Dendritic cell treated with granulocyte-macrophage colony-stimulating factor and Interleukin-4, amounts not matched to agents 40 ng/mL and 50 ng/mL, for 4 days (primary cell): ENCODE measurements around the gene SLC7A5.

Experiments used
- H3K27ac Mint-ChIP-seq: one replicate; pipeline ENCODE4 v1.8.0; 2022; ENCODE audit warnings: mild to moderate bottlenecking, mixed read lengths
- H3K27me3 Mint-ChIP-seq: one replicate; pipeline ENCODE4 v1.8.0; 2022; ENCODE audit warnings: mild to moderate bottlenecking, mixed read lengths
- H3K36me3 Mint-ChIP-seq: one replicate; pipeline ENCODE4 v1.8.0; 2022; ENCODE audit warnings: low read depth, mixed read lengths
- H3K4me1 Mint-ChIP-seq: one replicate; pipeline ENCODE4 v1.8.0; 2022; ENCODE audit warnings: low read depth, mixed read lengths
- H3K4me3 Mint-ChIP-seq: one replicate; pipeline ENCODE4 v1.8.0; 2022; ENCODE audit warnings: mild to moderate bottlenecking, moderate library complexity, mixed read lengths
- H3K9me3 Mint-ChIP-seq: one replicate; pipeline ENCODE4 v1.8.0; 2022; ENCODE audit warnings: mixed read lengths
- intact Hi-C: fragments of 100-400 bp; cut with micrococcal nuclease; formaldehyde crosslinking; loops from one replicate; pipeline ENCODE4 v1.15.0; 2022

Gene SLC7A5

DNA sequence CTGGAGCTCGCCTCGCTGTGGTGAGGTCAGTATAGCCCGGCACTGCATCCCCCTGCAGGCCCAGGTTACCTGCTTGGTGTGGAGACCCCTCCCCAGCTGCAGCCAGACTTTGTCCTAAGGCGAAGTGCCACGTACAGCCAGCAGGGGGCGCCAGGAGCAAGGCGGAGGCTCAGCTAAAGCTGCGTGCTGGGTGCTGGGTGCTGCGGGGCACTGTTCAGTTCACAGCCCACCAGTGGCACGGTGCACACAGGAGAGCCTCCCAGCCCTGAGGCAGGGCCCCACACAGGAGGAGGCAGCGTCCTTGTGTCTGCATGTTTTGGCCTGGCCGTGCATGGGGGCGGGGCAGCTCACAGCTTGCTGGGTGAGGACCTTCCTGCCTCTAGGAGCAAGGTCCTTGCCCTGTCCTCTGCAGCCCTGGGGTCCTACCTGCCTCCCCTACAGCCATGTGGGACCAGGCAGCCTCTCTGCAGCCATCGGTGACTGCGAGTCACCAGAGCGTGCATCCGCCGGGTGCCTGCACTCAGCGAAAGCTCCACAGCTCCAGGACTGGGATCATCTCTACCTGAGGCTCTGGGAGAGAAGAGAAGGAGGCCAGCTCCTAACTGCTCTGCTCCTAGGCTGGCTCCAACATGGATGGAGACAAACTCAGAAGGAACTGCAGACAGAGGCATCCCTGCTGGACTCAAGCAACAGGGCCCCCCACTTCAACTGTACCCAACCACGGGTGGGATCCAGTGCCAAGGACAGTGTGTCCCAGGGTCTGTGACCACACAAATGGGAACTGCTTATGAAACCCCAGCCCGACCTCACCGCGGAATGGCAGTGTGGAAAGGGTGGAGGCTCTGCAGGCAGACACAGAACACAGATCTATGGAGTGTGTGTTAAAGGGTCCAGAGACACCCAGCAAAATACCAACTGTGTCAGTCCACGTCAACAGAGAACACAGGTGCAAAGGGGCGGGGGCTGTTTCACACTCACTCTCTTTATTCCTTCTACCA lies 19.0 kb downstream of the SLC7A5 start:
- no peak overlapping the region for H3K4me3 Mint-ChIP-seq
- peaks cover 10% of the 10 kb centered on the region for H3K27me3 Mint-ChIP-seq
- intact Hi-C loops, result loop anchor here (5.0 to 10.0 kb wide), 2 partner anchors 54 to 73 kb away; no protein-coding TSS in a partner anchor
- no peaks in the 10 kb centered on the region for H3K9me3 Mint-ChIP-seq
- peaks cover 42% of the 10 kb centered on the region for H3K36me3 Mint-ChIP-seq
- H3K4me1 Mint-ChIP-seq, result peaks cover 32% of the 10 kb centered on the region
- H3K27ac Mint-ChIP-seq, result no peak overlapping the region

DNA sequence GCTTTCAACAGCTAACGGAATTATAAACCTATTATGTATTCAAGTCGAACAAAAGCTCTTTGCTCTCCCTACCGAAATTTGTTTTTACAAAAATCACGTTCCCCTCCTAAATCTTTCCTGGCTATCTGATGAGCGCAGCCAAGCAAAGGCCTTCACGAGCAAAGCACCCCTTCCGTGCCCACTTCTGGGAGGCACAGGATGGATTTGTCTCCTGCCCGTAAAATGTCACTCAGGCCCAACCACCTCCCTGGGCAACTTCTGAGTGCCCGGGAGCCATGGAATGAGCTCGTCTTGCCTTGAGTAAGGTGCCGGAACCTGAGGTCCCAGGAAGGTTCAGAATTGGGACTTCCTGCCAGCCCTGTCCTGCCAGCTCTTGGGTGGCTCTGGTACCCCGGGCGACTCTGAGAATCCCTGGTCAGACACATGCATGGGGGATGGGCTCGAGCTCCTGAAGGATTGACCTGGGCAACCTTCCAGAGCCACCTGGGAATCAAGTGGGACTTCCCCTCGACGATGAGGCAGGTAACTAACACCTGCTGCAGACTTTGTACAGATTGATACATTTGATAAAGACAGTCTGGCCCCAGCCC lies 19.8 kb downstream of the SLC7A5 start:
- H3K4me1 Mint-ChIP-seq, result peaks cover 24% of the 10 kb centered on the region
- H3K36me3 Mint-ChIP-seq, result peaks cover 47% of the 10 kb centered on the region
- intact Hi-C loops, result loop anchor here (5.0 to 10.0 kb wide), 2 partner anchors 55 to 72 kb away; no protein-coding TSS in a partner anchor
- no peaks in the 10 kb centered on the region for H3K9me3 Mint-ChIP-seq
- H3K27me3 Mint-ChIP-seq, result peaks cover 10% of the 10 kb centered on the region
- no peak overlapping the region for H3K27ac Mint-ChIP-seq
- no peak overlapping the region for H3K4me3 Mint-ChIP-seq

DNA sequence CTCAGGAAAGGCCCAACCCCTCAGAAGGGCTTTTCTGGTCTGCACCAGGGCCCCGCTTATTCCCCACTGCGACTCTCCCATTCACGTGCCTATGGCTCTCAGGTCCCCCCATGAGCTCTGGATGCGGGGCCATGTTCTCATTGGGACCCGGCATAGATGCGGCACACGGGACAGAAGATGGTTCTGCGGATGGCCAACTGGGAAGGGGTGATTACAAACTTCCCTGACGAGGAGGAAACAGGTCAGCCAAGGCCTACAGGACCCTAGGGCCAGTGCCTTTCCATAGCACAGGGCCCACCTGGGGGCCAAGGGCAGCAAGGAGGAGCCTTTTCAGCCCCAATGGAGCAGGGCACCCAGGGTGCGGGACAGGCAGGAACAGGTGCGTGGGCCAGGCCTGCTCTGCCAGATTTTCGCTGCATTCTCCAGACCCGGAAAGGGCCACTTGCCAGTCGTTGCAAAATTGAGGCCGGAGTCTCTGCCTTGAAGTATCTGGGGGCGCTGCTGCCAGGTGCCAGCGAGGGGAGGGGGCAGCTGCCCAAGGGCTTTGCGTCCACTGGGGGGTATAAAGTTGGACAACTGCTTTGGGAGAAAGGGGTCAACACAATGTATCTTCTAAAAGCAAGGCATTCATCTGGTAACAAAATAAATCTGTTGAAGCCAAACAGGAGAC lies 20.5 kb downstream of the SLC7A5 start:
- Mint-ChIP-seq H3K4me1 (peaks cover 18% of the 10 kb centered on the region), H3K9me3 (no peaks in the 10 kb centered on the region), H3K27me3 (peaks cover 10% of the 10 kb centered on the region), H3K36me3 (peaks cover 49% of the 10 kb centered on the region), H3K27ac (no peak overlapping the region), H3K4me3 (no peak overlapping the region)
- intact Hi-C loops, result no loop called here

DNA sequence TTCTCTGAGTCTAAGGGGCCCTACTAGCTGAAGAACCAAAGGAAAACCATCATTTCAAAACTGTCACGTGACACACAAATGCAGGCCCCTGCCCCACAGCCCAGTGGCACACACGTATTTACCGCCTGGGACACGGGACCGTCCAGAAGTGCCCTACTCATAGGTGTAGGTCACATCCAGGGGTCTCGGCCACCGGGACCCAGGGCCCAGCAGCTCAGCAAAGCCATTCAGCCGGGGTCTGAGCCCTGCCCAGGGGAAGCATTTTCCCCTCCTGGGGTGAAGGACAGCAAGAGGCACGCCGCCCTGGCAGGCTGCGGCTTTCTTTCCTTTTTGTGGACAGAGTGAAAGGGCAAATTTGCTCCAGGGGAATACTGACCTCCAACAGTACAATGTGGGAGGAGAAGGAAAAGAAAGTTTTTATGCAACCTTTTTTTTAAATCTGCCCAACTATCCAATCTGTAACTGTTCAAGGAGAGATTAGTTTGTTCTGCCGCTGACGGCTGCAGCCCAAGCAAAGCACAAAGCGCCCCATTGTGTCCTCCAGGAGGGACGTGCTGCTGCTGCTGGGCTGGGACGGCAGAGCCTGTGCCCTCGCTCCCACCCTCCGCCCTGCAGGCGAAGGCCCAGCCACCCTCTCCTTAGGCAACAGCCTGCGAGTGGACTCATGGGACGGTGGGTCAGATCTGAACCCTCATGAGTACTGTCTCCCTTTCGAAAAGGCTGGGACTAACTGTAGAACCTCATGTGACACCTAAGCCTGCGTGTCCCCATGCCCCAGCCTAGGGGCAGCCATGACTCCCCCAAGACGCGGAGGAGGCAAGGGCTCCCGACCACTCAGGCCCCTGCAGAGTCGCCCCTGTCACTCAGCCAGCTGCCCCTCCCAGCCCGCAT lies 21.3 kb downstream of the SLC7A5 start:
- Mint-ChIP-seq H3K4me3 (no peak overlapping the region), H3K27ac (no peak overlapping the region), H3K4me1 (peaks cover 11% of the 10 kb centered on the region), H3K27me3 (peaks cover 10% of the 10 kb centered on the region), H3K36me3 (peaks cover 49% of the 10 kb centered on the region), H3K9me3 (no peaks in the 10 kb centered on the region)
- intact Hi-C loops, result no loop called here

DNA sequence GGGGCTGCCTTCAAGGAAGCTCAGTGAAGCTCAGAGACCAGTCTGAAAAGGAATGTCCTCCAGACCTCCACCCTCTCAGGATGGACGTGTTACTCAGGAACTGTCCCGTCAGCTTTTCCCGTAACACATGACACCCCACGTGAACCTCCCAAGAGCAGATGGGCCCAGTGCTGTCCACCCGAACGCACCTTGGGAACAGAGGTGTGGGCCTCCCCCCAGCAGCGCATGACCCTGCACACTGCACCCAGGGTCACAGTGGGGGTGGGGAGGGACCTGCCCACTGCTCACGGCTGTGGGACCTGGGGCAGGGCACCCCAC lies 21.9 kb downstream of the SLC7A5 start:
- H3K27me3 Mint-ChIP-seq, result peaks cover 10% of the 10 kb centered on the region
- intact Hi-C loops, result no loop called here
- H3K36me3 Mint-ChIP-seq, result peaks cover 49% of the 10 kb centered on the region
- H3K27ac Mint-ChIP-seq, result no peak overlapping the region
- peaks cover 5% of the 10 kb centered on the region for H3K4me1 Mint-ChIP-seq
- H3K4me3 Mint-ChIP-seq, result no peak overlapping the region
- no peaks in the 10 kb centered on the region for H3K9me3 Mint-ChIP-seq

DNA sequence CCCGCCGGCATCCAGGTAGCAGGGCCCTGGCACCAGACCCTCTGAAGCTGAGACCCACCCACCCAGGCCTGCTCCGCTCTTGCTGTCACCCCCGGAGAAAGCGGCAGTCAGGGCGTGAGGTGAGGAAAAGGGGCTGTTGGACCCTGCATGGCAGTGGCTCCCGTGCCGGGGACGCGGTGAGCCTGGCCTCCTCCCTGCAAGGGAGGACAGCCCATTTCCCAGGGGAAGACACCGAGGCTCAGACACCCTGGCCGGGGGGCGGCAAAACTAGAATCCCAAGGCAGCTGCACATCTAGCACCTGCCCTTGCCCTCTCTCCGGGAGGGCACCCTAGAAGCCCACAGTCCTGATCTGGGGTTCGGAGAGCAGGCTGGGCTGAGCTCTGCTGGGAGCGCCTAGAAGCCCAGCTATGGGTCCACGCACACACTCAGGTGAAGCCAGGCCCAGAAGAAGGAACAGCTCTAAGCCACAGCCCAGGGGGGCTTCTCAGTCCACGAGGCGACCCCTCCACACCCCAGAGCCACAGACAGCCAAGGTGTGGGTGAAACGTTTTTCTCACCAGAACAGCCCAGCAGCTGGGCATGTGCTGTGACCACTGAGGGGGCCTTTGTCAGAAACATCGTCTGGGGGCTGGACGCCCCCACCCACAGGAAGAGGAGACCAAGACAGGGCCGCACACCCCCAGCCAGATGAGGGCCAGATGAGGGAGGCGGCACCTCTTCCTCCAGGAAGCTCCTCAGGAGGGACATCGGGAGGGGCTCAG lies 22.4 kb downstream of the SLC7A5 start:
- no peaks in the 10 kb centered on the region for H3K9me3 Mint-ChIP-seq

DNA sequence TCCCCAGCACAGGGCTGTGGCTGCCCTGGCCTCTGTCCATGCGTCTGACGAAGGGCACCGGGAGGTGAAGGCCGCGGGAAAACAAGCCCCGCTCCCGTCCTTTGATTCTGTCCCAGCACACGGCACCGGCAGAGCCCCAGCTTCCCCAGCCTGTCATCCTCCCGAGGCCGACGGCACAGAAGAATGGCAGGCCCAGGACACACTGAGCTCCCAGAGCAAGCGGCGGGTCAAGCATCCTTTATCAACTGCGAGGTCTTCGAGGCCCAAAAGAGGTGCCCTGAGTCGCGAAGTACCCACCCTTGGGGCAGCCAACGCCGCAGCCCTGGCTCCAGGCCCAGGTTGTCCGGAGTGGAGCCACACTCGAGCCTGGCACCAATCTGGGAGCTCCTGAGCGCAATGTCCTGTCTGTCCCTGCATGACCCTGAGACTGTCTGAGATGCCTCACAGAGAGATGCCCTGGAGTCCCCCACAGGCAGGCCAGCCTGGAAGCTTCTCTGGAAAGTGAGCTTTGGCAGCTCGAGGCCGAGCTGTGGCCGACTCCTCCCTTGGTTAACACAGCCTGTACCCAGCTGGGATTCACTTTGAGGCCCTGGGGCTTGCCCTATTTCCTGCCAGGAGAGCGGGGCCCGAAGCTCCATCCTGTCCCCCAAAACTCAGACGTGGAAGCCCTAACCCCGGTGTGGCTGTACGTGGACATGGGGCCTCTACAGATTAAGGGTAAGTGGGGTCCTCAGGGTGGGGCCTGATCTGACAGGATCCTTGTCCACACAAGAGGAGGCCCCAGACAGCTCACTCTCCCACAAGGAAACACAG lies 23.3 kb downstream of the SLC7A5 start:
- Mint-ChIP-seq H3K4me3 (no peak overlapping the region), H3K27ac (no peak overlapping the region), H3K4me1 (no peaks in the 10 kb centered on the region), H3K9me3 (no peaks in the 10 kb centered on the region), H3K36me3 (peaks cover 41% of the 10 kb centered on the region), H3K27me3 (peaks cover 3% of the 10 kb centered on the region)
- intact Hi-C loops, result no loop called here

More for the DNA sequence above, 22.4 kb downstream of the SLC7A5 start:
- no peak overlapping the region for H3K4me3 Mint-ChIP-seq
- H3K27ac Mint-ChIP-seq, result no peak overlapping the region
- intact Hi-C loops, result no loop called here
- peaks cover 49% of the 10 kb centered on the region for H3K36me3 Mint-ChIP-seq
- peaks cover 6% of the 10 kb centered on the region for H3K27me3 Mint-ChIP-seq
- no peaks in the 10 kb centered on the region for H3K4me1 Mint-ChIP-seq

DNA sequence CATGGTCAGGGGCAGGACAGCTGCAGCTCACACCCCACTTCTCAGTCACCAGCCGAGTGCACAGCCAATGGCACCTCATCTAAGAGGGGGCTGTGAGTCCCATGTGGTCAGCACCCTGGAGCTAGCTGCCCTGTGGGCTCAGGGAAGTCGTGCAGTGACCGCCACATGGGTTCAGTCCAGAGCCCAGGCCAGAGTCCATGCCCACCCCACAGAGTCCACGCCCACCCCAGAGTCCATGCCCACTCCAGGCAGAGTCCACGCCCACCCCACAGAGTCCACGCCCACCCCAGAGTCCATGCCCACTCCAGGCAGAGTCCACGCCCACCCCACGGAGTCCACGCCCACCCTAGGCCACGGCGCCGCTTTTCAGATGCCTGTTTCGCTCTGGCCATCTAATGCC lies 24.1 kb downstream of the SLC7A5 start:
- Mint-ChIP-seq H3K4me3 (no peak overlapping the region), H3K9me3 (no peaks in the 10 kb centered on the region), H3K27ac (no peak overlapping the region), H3K4me1 (no peaks in the 10 kb centered on the region), H3K27me3 (no peaks in the 10 kb centered on the region), H3K36me3 (peaks cover 40% of the 10 kb centered on the region)
- intact Hi-C loops, result no loop called here

DNA sequence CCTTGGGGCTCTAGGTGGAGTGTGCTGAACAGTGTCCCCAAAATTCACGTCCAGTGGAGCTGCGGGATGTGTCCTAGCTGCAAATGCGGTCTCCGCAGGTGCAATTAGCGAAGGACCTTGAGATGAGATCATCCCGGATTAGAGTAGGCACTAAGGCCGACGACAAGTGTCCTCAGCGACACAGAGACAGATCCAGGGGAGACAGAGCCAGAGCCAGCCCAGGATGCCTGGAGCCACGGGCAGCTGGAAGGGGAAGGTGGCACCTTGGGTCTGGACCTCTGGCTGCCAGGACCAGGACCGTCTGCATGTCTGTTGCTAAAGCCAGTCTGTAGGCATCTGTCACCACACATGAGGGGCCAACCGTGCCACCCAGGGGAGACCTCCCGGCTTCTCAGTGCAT lies 24.5 kb downstream of the SLC7A5 start:
- no peak overlapping the region for H3K27ac Mint-ChIP-seq
- no peaks in the 10 kb centered on the region for H3K27me3 Mint-ChIP-seq
- H3K9me3 Mint-ChIP-seq, result no peaks in the 10 kb centered on the region
- H3K4me3 Mint-ChIP-seq, result no peak overlapping the region
- peaks cover 44% of the 10 kb centered on the region for H3K36me3 Mint-ChIP-seq
- H3K4me1 Mint-ChIP-seq, result no peaks in the 10 kb centered on the region
- intact Hi-C loops, result no loop called here

DNA sequence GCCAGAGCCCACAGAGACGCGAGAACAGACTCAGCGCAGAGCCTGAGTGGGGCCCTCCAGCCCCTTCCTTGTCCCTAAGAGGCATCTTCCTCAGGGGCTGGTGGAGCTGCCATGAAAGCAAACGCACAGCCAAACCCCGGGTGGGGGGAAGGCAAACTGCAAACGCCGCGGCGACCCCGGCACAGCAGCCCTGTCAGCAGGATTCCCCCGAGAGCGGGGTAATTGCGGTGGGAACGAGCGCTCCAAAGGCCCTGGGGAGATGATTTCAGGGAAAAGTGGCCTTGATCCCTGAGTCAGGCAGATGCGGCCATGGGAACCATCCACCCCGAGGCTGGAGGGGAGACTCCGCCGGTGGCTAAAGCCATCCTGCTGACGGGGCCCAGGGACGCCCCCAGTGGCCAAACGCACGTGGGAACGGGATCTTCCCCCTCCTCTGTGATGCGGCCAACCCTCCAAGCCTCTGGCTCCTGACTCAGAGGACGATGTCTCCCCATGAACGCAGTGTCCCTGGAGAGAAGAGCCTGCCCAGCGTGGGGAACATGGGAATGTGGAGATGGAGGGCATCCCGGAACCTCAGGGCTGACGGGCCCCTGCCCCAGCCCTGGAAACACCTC lies 25.1 kb downstream of the SLC7A5 start:
- Mint-ChIP-seq H3K27ac (no peak overlapping the region), H3K9me3 (no peaks in the 10 kb centered on the region), H3K27me3 (no peaks in the 10 kb centered on the region), H3K4me1 (no peaks in the 10 kb centered on the region), H3K36me3 (peaks cover 45% of the 10 kb centered on the region), H3K4me3 (no peak overlapping the region)
- intact Hi-C loops, result no loop called here

DNA sequence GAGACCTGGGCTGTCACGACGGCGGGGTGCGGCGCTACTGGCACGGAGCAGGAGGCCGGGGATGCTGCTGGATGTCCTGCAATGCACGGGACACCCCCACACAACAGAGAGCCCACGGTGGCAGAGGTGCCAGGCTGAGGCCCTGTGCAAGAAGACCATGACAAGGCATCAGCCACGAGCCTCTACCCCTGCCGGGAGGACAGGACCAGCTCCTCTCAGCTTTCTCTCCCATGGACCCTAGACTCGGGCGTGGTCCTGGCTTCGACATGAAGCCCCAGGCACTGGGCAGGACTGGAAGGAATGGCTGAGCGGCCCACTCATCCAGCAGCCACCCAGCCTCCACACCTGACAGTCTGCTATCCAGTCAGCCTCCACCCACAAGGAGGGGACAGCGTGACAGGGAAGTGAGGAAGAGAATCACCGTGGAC lies 25.6 kb downstream of the SLC7A5 start:
- Mint-ChIP-seq H3K9me3 (no peaks in the 10 kb centered on the region), H3K27ac (no peak overlapping the region), H3K4me3 (no peak overlapping the region), H3K27me3 (no peaks in the 10 kb centered on the region), H3K4me1 (no peaks in the 10 kb centered on the region), H3K36me3 (peaks cover 45% of the 10 kb centered on the region)
- intact Hi-C loops, result no loop called here
